Measurements from ENCODE around the gene GJD2.

DNA sequence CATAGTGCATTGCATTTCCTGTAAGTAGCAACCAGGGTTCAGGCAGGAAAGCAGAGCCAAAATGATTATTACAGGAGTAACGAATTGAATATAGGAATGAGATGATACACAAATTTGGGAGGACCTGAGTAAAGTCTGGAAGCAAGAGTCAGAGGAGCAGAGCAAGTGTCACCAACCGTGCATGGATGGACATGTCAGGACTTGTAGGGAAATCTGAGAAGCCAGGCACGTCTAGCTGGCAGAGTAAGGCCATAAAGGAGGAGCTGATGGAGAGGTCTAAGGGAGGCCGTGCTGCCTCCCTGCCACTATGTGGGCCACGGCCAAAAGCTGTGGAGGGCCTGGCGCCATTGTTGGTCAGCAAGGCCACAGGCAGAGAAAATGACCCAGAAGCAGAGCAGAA, 22.4 kb downstream of the GJD2 start:
- TF ChIP-seq GATA3 (IDR thresholded peaks at IDR 0.05; ENCODE audit: low read depth, low read length) = no peak
- TF ChIP-seq GATA2 (IDR thresholded peaks at IDR 0.05; ENCODE audit: low read depth, low read length) = no peak

Data from SH-SY5Y (cell line).